DND-41 (cell line): ENCODE measurements around the gene HHATL.

Experiments
- ATAC-seq: fragments of 200-7000 bp; cut with Tn5 transposase; 3 replicates; pipeline ENCODE4 v1.9.1; 2021; ENCODE audit warnings: low read depth; ENCODE audit not compliant: insufficient read depth
- DNase-seq: peaks from one replicate; pipeline ENCODE4 v3.0.0-alpha.2; 2020
- H2AFZ ChIP-seq: 2 replicates; pipeline ENCODE4 v1.6.0; 2012; ENCODE audit warnings: low read depth, low read length
- H3K27ac ChIP-seq: 2 replicates; pipeline ENCODE4 v1.5.1; 2012; ENCODE audit warnings: low read length, inconsistent platforms
- H3K27me3 ChIP-seq: fragments of 200-600 bp; sonication (generic); 2 replicates; pipeline ENCODE4 v1.6.0; 2012; ENCODE audit warnings: low read length, mild to moderate bottlenecking, inconsistent platforms; ENCODE audit not compliant: insufficient read depth, poor library complexity
- H3K36me3 ChIP-seq: 2 replicates; pipeline ENCODE4 v1.5.1; 2012; ENCODE audit warnings: low read length, inconsistent platforms; ENCODE audit not compliant: insufficient read depth
- H3K4me1 ChIP-seq: 2 replicates; pipeline ENCODE4 v1.5.1; 2012; ENCODE audit warnings: mild to moderate bottlenecking, low read length; ENCODE audit not compliant: insufficient read depth
- H3K4me2 ChIP-seq: 2 replicates; pipeline ENCODE4 v1.6.0; 2012; ENCODE audit warnings: mild to moderate bottlenecking, moderate library complexity, low read length, inconsistent platforms; ENCODE audit not compliant: insufficient read depth
- H3K4me3 ChIP-seq, 2 experiments: fragments of 200-600 bp in 1 of 2; shearing (Covaris generic) in 1 of 2; 2 replicates each; pipeline ENCODE4 v1.5.1; 2012 to 2016; ENCODE audit warnings: inconsistent platforms in 2 of 2, low read length in 2 of 2, mild to moderate bottlenecking in 2 of 2, low read depth in 1 of 2, moderate library complexity in 1 of 2
- H3K79me2 ChIP-seq: 2 replicates; pipeline ENCODE4 v1.6.0; 2012; ENCODE audit warnings: low read length, inconsistent platforms; ENCODE audit not compliant: insufficient read depth
- H3K9ac ChIP-seq: 2 replicates; pipeline ENCODE4 v1.6.0; 2012; ENCODE audit warnings: low read depth, mild to moderate bottlenecking, inconsistent platforms, low read length, moderate library complexity
- H3K9me3 ChIP-seq: 2 replicates; pipeline ENCODE4 v1.5.1; 2012; ENCODE audit warnings: low read length, moderate library complexity, mild to moderate bottlenecking, inconsistent platforms; ENCODE audit not compliant: insufficient read depth, severe bottlenecking
- H4K20me1 ChIP-seq: 2 replicates; pipeline ENCODE4 v1.6.0; 2012; ENCODE audit warnings: low read length; ENCODE audit not compliant: insufficient read depth
- EZH2 ChIP-seq: IDR thresholded peaks from 3 replicates; pipeline ENCODE4 v1.6.1; 2012; ENCODE audit warnings: borderline replicate concordance, low read depth, mild to moderate bottlenecking, moderate library complexity, low read length, inconsistent platforms; ENCODE audit not compliant: severe bottlenecking
- TF ChIP-seq, protein P1 (sequence below): IDR thresholded peaks from 2 replicates; pipeline ENCODE4 v1.5.1; 2012; ENCODE audit warnings: borderline replicate concordance, low read length, moderate library complexity, mild to moderate bottlenecking; ENCODE audit not compliant: poor library complexity, severe bottlenecking; ENCODE audit errors: extremely low read depth

The HHATL gene

DNA sequence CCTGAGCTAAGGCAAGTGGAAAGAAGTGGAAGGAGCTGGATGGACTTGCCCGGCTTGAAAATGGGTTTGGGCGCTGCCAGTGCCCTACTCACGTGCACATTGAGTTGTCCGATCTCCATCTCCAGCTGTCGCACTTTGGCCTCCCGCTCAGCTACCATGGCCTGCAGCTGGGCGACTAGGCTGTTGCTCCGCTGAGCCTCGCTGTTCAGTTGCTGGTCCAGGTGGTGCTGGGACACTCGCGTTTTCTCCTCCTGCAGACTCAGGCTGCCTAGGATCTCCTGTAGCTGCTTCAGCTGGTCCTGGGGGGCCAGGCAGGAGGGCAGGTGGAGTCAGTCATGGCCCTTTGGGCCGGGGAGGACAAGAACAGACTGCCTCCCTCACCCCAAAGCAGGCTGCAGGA is 33.0 kb upstream of the HHATL start:
- no peaks in the 10 kb centered on the region for H4K20me1 ChIP-seq
- H3K4me2 ChIP-seq: no peak overlapping the region
- no peak for ATAC-seq
- H3K4me3 ChIP-seq: no peak overlapping the region
- no peaks in the 10 kb centered on the region for H3K36me3 ChIP-seq
- no peak overlapping the region for H2AFZ ChIP-seq
- no peak overlapping the region for H3K9ac ChIP-seq
- no peaks in the 10 kb centered on the region for H3K4me1 ChIP-seq
- DNase-seq: no peak
- no peak overlapping the region for H3K27ac ChIP-seq
- no peaks in the 10 kb centered on the region for H3K9me3 ChIP-seq
- TF ChIP-seq, protein P1, sequence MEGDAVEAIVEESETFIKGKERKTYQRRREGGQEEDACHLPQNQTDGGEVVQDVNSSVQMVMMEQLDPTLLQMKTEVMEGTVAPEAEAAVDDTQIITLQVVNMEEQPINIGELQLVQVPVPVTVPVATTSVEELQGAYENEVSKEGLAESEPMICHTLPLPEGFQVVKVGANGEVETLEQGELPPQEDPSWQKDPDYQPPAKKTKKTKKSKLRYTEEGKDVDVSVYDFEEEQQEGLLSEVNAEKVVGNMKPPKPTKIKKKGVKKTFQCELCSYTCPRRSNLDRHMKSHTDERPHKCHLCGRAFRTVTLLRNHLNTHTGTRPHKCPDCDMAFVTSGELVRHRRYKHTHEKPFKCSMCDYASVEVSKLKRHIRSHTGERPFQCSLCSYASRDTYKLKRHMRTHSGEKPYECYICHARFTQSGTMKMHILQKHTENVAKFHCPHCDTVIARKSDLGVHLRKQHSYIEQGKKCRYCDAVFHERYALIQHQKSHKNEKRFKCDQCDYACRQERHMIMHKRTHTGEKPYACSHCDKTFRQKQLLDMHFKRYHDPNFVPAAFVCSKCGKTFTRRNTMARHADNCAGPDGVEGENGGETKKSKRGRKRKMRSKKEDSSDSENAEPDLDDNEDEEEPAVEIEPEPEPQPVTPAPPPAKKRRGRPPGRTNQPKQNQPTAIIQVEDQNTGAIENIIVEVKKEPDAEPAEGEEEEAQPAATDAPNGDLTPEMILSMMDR: no peak
- no peak for TF ChIP-seq EZH2
- no peaks in the 10 kb centered on the region for H3K27me3 ChIP-seq
- no peaks in the 10 kb centered on the region for H3K79me2 ChIP-seq

DNA sequence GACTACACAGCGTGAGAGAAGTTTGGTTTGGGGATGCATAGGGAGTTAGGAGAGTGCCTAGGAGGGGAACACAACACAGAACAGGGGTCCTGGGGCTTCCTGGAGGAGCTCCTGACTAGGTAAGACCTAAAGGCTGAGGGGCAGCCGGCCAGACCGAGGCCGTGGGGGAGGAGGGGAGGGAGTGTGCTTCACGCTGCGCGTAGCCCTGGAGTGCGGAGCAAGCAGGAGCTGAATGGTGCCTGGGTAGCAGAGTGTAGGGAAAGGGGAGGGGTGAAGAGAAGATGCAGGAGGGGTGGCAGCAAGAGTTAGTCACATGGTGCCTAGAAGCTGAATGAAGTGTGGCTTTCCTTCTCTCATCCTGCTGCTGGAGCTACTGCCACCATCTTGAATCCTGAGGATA is 32.4 kb upstream of the HHATL start:
- ATAC-seq (no peak), DNase-seq (no peak)
- no peak for TF ChIP-seq EZH2
- TF ChIP-seq, protein P1: no peak
- no peaks in the 10 kb centered on the region for H3K9me3 ChIP-seq
- no peaks in the 10 kb centered on the region for H3K79me2 ChIP-seq
- no peaks in the 10 kb centered on the region for H3K27me3 ChIP-seq
- H4K20me1 ChIP-seq: no peaks in the 10 kb centered on the region
- H3K4me1 ChIP-seq: no peaks in the 10 kb centered on the region
- H3K27ac ChIP-seq: no peak overlapping the region
- H3K9ac ChIP-seq: no peak overlapping the region
- no peak overlapping the region for H3K4me2 ChIP-seq
- no peak overlapping the region for H3K4me3 ChIP-seq
- H2AFZ ChIP-seq: no peak overlapping the region
- no peaks in the 10 kb centered on the region for H3K36me3 ChIP-seq

GRCh38 chr3:42734263-42734860 is 31.8 kb upstream of the HHATL start:
- H3K4me1 ChIP-seq: no peaks in the 10 kb centered on the region
- H3K9ac ChIP-seq: no peak overlapping the region
- H3K79me2 ChIP-seq: no peaks in the 10 kb centered on the region
- no peaks in the 10 kb centered on the region for H3K36me3 ChIP-seq
- H3K4me3 ChIP-seq: no peak overlapping the region
- no peaks in the 10 kb centered on the region for H3K27me3 ChIP-seq
- no peak for TF ChIP-seq EZH2
- TF ChIP-seq, protein P1: no peak
- H2AFZ ChIP-seq: no peak overlapping the region
- H3K9me3 ChIP-seq: no peaks in the 10 kb centered on the region
- DNase-seq (no peak), ATAC-seq (no peak)
- H4K20me1 ChIP-seq: no peaks in the 10 kb centered on the region
- H3K4me2 ChIP-seq: no peak overlapping the region
- no peak overlapping the region for H3K27ac ChIP-seq
